HL-60/S4 treated with retinoic acid at 250 ng/mL for 4 days and 3 days (cell line): ENCODE results near the gene SLC15A3.

Source experiments
- in situ Hi-C: fragments of 300-500 bp; cut with MboI; formaldehyde crosslinking; loops from 2 replicates; pipeline ENCODE4 v1.7.0; 2022; ENCODE audit warnings: low sequenced_read_pairs

Gene SLC15A3

GRCh38 chr11:60947700-60948099, 4.3 kb downstream of the SLC15A3 start:
- in situ Hi-C loops, result no loop called here

- in situ Hi-C loops, result no loop called here
Observed at GRCh38 chr11:60946601-60947264, 5.2 kb downstream of the SLC15A3 start.

- in situ Hi-C loops, result no loop called here
Observed at GRCh38 chr11:60945295-60945667, 6.7 kb downstream of the SLC15A3 start.

GRCh38 chr11:60944490-60945294, 7.3 kb downstream of the SLC15A3 start:
- in situ Hi-C loops, result no loop called here

GRCh38 chr11:60942970-60943565, 8.9 kb downstream of the SLC15A3 start:
- in situ Hi-C loops, result no loop called here

GRCh38 chr11:60942219-60942618, 9.8 kb downstream of the SLC15A3 start:
- in situ Hi-C loops, result no loop called here

- in situ Hi-C loops, result no loop called here
Observed at GRCh38 chr11:60941371-60942119, 10.4 kb downstream of the SLC15A3 start.

GRCh38 chr11:60939855-60940254, 12.1 kb downstream of the SLC15A3 start:
- in situ Hi-C loops, result no loop called here

GRCh38 chr11:60939301-60939700, 12.7 kb downstream of the SLC15A3 start:
- in situ Hi-C loops, result no loop called here

GRCh38 chr11:60938500-60938899, 13.5 kb downstream of the SLC15A3 start:
- in situ Hi-C loops, result no loop called here

GRCh38 chr11:60937811-60938210, 14.2 kb downstream of the SLC15A3 start:
- in situ Hi-C loops, result no loop called here

- in situ Hi-C loops, result no loop called here
Observed at GRCh38 chr11:60937144-60937527, 14.8 kb downstream of the SLC15A3 start.

- in situ Hi-C loops, result no loop called here
Observed at GRCh38 chr11:60936467-60937143, 15.4 kb downstream of the SLC15A3 start.

GRCh38 chr11:60935676-60936442, 16.1 kb downstream of the SLC15A3 start:
- in situ Hi-C loops, result no loop called here

GRCh38 chr11:60934790-60935605, 17.0 kb downstream of the SLC15A3 start:
- in situ Hi-C loops, result no loop called here

- in situ Hi-C loops, result no loop called here
Observed at GRCh38 chr11:60934124-60934789, 17.7 kb downstream of the SLC15A3 start.

- in situ Hi-C loops, result no loop called here
Observed at GRCh38 chr11:60933416-60934123, 18.4 kb downstream of the SLC15A3 start.
